GM19035 (cell line): ENCODE data around the gene LYPD1.

Experiments
- ATAC-seq: cut with Tn5 transposase; IDR thresholded peaks from one replicate; pipeline ENCODE4 v1.9.1; 2021; ENCODE audit not compliant: unreplicated experiment

LYPD1 gene

GRCh38 chr2:132638313-132639040 is 31.5 kb downstream of the LYPD1 start:
- ATAC-seq = no peak

GRCh38 chr2:132636346-132636745 is 33.7 kb downstream of the LYPD1 start:
- no peak for ATAC-seq

GRCh38 chr2:132633635-132634034 is 36.4 kb downstream of the LYPD1 start:
- ATAC-seq = no peak

GRCh38 chr2:132632000-132632649 is 37.9 kb downstream of the LYPD1 start:
- no peak for ATAC-seq

- no peak for ATAC-seq
These were observed 42.5 kb downstream of the LYPD1 start for GRCh38 chr2:132627536-132627935.

GRCh38 chr2:132623096-132623839 is 46.7 kb downstream of the LYPD1 start:
- ATAC-seq = no peak

GRCh38 chr2:132621131-132621875 is 48.7 kb downstream of the LYPD1 start:
- no peak for ATAC-seq

GRCh38 chr2:132620115-132620514 is 49.9 kb downstream of the LYPD1 start:
- ATAC-seq = no peak

- ATAC-seq = no peak
These were observed 51.3 kb downstream of the LYPD1 start for GRCh38 chr2:132618734-132619133.

GRCh38 chr2:132617989-132618388 is 52.0 kb downstream of the LYPD1 start:
- no peak for ATAC-seq

GRCh38 chr2:132615329-132616085 is 54.5 kb downstream of the LYPD1 start:
- no peak for ATAC-seq

GRCh38 chr2:132611719-132612118 is 58.3 kb downstream of the LYPD1 start:
- ATAC-seq = no peak

GRCh38 chr2:132609101-132609890 is 60.7 kb downstream of the LYPD1 start:
- ATAC-seq = no peak

- ATAC-seq = no peak
These were observed 61.7 kb downstream of the LYPD1 start for GRCh38 chr2:132608311-132608710.

- ATAC-seq = no peak
These were observed 62.4 kb downstream of the LYPD1 start for GRCh38 chr2:132607426-132608090.

- no peak for ATAC-seq
These were observed 63.4 kb downstream of the LYPD1 start for GRCh38 chr2:132606649-132607048.

- no peak for ATAC-seq
These were observed 64.5 kb downstream of the LYPD1 start for GRCh38 chr2:132605236-132606180.

- ATAC-seq = no peak
These were observed 65.4 kb downstream of the LYPD1 start for GRCh38 chr2:132604561-132604960.
